Ammon's horn (tissue), 1 donor: ENCODE results near the gene WDR48.

Source experiments
- DNase-seq: peaks from one replicate; pipeline ENCODE4 v3.0.0-alpha.2; 2016; ENCODE audit warnings: low spot score

The WDR48 gene

DNA sequence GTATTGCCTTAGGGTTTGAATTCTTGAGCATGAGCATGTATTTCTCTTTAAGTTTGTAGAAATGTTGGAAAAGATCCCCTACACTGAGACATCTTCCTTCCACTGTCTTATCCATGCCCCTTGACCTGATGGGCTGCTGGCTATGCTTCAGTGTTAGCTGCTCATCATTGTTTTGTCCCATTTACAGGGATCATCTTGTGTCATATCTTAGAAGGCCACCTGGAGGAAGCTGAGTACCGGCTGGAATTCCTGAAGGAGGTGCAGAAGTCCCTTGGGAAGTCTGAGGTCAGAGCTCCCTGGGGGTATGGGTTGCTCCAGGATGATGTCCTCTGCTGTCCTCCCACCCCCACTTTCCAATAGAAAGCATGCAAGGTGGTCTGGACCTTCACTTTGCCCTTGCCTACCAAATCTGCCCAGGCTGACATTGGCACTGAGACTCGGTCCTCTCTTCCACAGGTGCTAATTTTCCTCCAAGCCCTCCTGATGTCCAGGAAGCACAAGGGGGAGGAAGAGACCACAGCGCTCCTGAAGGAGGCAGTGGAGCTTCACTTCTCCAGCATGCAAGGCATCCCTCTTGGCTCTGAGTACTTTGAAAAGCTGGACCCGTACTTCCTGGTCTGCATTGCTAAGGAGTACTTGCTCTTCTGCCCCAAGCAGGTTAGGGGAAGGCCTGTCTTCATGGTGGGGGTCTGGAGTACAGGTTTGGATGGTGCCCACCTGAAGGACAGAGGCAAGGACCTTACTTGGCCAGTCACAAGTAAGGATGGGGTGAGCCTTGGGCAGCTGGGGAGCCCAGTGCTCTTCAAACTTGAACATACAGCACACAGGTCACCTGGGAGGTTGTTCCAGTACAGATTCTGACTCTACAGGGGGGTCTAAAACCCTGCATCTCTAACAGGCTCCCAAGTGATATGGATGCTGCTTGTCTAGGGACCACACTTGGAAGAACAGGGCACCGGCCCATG lies 73.3 kb downstream of the WDR48 start:
- no peak for DNase-seq

DNA sequence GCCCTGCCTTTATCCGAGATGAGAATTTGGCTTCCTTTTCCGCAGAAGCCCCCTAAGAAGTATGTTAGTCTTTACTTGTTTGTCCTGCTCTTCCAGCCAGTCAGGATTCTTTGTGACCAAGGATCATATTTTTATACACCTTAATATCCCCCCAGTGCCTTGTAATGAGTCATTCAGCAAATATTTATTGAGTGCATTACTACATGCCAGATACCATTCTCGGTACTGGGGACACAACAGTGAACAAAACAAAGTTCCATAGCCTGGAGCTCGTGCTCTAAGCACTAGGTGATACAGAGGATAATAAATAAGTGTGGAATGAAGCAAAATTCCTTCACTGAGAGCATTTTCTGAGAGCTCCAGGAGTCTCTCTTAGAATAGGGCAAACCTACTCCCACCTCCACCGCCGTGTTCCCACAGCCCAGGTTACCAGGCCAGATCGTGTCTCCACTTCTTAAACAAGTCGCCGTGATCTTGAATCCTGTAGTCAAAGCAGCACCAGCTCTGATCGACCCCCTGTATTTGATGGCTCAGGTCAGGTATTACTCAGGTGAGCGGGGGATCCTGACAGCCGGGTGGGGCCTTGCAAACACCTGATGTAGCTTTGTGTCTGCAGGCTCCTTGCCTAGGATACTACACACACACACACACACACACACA lies 74.2 kb downstream of the WDR48 start:
- no peak for DNase-seq

DNA sequence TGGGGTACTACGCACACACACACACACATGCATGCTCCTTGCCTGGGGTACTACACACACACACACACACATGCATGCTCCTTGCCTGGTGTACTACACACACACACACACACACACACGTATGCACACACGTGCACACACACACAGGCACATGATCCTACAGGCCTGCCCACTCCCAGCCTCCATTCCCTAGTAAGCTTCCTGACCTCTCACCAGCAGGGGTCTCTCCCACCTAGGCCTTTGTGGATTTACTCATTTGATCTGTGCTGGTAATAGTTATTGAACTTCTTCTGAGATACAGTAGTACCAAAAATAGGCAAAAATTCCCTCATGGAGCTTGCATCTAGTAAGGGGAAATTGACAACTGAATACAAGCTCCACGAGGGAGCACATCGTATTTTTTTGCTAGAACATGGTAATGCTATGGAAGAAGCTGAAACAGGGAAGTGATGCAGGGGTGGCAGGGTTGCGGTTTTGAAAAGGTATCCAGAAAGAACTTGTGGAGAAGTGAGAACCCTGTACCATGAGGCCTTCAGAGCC lies 74.8 kb downstream of the WDR48 start:
- peak; percentile 59 for DNase-seq

DNA sequence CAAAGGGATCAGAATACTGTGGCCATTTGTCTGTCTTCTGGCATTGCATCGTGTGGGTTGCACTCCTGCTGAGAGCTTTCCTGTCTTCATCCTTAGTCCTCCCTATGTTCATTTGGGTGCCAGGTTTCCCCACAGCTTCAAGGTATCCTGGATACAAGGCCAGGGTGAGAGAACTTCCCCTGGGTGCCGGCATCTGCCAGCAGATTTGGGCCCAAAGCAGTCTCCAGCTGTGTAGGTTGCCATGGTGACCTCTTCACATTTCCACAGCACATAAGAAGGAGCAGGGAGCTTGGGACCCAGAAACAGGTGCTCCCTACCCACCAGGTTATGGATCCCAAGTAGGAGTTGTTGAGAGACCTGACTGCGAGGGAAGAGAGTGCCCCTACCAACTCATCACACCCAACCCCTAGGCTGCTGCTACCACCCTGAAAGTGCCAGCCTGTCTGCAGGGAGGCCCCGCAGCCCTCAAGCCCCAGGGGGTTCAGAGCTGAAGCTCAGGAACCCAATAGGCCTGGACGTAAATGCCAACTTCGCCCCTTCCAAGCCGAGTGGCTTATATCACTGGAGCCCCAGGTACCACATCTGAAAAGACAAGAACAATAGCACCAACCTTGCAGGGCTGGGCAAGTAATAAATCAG lies 75.6 kb downstream of the WDR48 start:
- no peak for DNase-seq

DNA sequence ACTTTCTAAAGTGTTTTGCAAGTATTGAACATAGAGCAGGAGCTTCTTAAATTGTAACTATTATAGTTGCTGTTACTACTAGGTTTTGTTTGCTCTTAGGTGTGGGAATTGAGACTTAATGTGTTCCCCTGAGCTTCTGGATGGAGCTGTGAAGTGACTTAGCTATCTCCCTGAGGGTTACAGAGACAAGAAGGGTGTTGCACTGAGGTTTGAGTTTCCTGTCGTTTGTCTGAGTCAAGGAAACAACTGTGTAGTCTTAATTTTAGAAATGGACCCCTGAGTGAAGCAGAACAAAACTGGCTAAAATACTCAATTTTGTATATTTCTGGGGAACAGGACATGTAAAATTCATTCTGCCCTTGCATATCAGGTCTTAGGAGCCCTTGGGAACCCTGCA lies 76.1 kb downstream of the WDR48 start:
- DNase-seq, result no peak

DNA sequence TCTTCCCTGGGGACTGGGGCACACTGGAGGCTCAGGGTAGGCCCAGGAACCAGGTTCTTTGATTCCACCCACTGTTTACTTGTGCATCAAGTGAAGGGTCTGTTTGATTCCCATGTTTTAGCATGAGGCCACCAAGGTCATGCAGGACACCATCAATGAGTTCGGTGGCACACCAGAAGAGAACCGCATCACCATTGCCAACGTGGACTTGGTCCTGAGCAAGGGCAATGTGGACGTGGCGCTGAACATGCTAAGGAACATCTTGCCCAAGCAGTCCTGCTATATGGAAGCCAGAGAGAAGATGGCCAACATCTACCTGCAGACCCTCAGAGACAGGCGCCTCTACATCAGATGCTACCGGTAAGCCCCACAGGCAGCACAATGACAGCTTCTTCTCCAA lies 77.1 kb downstream of the WDR48 start:
- DNase-seq, result no peak

DNA sequence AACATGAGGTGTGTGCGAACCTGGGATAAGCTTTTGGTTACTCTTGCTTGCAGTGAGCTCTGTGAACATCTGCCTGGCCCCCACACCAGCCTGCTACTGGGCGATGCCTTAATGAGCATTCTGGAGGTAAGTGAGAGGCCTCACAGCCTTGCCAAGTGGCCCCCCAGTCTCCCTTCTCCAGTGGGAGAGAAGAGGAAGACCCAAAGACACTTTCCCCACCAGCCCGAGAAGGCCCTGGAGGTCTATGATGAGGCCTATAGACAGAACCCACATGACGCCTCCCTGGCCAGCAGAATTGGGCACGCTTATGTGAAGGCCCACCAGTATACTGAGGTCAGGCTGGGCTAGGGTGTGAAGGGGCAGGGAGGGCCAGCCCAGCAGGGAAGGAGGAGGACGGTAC lies 78.2 kb downstream of the WDR48 start:
- DNase-seq, result no peak

DNA sequence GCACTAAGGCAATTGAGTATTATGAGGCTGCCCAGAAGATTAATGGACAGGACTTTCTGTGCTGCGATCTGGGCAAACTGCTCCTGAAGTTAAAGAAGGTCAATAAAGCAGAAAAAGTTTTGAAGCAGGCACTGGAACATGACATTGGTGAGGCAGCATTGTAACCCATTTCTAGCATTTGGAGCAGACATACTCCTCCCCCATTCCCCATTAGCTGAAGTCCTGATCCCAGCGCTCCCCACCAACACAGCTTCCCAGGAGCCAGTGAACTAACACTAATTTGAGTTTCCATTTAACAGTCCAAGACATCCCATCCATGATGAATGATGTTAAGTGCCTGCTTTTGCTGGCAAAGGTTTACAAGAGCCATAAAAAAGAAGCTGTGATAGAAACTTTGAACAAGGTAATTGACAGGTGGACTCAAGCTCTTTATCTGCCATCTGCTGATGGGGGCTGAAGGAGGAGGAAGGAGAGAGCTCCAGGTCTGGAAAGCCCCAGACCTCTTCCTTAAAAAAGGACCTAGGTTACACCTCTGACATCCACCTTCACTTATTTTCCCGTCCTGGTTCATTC lies 79.0 kb downstream of the WDR48 start:
- DNase-seq, result no peak

DNA sequence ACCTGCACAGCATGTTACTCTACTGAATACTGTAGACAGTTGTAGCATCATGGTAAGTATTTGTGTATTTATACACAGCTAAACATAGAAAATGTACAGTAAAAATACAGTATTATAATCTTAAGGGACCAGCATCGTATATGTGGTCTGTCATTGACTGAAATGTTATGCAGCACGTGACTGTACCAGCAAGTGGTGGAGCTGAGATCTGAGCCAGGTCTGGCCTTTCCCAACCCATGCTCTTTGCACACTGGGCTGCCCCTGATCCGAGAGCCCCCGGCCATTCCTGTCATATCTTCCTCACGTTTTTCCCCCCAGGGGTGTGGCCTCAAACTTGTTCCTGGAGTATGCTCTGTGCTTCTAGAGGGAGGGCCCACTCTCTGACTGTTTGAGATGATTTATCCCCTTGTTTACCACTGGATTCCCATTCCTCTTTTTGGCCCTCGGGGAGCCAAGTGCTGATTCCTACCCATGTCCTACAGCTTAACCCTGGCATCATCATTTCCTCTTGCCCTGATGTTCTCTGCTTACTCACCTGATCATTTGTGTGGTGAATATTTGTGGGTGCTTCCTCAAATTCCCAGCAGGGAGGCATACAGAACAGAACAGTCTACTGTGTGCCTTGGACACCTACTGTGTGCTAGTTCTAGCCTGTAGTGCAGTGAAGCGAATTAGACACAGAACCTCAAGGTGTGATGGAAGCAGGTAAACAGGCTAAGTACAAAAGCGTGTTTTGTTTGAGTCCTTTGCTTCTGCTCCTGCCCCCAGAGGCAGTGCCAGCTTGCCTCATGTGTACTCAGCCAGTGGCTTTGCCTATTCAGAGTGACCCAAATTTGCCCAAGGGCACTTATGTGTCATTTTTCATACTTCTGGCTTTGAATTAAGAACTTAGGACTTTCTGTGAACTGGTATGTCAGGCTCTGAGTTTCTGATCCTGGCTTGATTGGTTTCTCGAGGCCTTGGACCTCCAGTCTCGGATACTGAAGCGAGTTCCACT lies 80.6 kb downstream of the WDR48 start:
- no peak for DNase-seq

DNA sequence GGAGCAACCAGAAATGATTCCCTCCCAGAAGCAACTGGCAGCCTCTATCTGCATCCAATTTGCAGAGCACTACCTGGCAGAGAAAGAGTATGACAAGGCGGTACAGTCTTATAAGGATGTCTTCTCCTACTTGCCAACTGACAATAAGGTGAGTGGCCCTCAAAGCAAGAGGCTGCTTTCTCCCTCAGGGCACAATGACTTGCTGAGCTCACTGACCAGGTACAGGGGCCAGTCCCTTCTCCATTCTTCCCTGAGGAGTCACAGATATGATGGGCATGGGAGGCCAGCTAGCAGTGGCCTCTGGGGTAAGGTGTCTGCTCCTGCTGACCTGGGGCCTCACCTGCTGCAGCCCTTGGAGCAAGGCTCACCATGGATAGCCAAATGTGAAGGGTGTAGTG lies 81.3 kb downstream of the WDR48 start:
- DNase-seq, result no peak

DNA sequence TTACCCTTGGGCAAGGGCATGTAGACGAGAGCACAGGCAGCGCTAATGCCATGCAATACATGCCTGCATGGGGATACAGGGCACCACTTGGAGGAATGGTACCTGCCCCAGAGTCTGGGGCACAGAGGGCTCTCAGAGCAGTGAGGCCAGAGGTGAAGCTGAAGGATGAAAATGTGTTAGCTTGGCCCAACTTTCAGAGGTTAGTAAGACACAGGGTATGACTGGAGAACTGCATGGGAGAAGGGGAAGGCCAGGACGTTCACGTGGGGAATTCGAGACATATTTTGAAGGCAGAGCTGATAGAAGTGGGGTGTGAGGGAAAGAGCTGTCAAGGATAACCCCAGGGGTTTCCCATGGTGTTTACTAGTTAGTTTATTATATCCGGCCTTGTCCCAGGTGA lies 82.0 kb downstream of the WDR48 start:
- DNase-seq, result no peak

DNA sequence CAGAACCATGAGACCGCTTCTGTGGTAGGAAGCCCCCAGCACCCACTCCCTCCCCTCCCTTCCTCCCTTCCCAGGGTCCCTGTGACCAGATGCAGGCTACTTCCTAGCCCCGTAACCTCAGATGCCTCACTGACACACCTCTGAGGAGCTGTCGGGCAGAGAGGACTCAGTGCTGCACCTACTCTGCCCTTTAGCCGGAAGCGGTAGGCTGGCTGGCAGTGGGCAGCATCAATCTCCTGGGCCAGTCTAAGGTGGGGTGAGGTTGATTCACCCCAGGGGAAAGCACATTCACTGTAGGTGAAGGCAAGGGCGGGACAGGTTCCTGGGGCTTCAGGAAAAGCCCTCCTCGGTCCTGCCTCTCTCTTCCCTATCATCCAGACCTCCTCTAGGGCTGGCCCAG lies 82.5 kb downstream of the WDR48 start:
- DNase-seq, result no peak

DNA sequence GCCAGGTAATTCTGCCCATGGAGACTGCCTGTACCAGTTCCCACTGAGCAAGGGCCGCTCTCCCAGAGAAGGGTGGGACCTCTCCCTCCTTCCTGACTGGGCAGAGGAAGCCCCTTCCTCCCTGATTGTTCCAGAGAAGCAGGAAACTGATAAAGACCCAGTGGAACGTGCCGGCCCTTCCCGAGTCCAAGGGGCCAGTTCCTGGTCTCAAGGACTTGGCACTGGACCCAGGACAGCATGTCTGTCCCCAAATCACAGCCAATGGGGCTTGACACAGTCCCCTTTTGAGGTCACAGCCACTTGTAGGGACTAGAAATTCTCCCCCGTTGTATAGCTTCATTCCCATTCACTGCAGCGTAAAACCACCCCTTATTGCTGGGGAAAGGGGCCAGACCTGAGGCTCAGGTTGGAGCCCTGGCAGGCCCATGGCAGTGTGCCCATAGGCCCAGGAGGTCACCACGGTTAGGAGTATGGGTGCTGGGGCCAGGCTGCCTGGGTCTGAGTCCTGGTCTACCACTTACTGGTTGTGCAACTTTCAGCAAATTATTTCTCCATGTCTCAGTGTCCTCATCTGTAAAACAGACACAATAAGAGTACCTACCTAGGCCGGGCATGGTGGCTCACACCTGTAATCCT lies 83.5 kb downstream of the WDR48 start:
- DNase-seq, result no peak

DNA sequence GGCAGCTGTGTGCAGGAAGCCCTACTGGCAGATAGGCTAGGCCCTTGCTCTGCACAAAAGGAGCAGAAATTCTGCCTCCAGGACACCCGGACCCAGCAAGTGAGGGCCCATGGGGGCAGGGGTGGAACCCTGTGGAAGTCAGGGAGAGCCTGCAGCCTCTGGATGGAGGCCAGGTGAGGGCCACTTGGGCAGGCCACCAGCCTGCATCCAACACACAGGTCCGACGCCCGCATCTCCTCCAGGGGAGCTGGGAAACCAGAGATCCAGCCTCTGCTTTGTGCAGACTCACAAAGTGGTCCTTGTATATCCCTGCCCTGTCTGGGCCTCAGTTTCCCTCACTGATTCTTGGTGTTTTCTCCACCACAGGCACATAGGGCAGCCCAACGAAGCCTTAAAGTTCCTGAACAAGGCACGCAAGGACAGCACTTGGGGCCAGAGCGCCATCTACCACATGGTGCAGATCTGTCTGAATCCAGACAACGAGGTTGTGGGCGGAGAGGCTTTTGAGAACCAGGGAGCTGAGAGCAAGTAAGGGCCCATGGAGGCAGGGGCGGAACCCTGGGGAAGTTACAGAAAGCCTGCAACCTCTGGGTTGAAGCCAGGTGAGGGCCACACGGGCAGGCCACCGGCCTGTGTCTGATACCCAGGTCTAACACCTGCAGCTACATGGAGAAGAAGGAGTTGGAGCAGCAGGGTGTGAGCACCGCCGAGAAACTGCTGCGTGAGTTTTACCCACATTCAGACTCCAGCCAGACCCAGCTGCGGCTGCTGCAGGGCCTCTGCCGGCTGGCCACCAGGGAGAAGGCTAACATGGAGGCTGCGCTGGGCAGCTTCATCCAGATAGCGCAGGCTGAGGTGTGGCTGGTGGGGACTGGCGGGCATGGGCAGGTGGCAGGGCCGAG lies 85.0 kb downstream of the WDR48 start:
- no peak for DNase-seq

DNA sequence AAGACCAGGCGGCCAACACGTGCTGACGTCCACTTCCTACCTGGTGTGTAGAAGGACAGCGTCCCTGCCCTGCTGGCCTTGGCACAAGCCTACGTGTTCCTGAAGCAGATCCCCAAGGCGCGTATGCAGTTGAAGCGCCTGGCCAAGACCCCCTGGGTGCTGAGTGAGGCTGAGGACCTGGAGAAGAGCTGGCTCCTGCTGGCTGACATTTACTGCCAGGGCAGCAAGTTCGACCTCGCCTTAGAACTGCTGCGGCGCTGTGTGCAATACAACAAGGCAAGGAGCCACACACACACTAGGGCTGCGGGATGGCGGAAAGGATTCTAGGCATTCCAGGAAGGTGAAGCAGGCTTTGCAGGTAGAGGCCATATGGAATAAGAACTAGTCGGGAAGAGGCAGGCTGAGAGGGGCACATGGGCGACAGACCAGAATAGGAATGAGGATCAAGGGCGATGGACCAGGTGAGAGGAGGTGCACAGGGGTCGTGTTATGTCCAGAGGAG lies 85.7 kb downstream of the WDR48 start:
- DNase-seq, result no peak

DNA sequence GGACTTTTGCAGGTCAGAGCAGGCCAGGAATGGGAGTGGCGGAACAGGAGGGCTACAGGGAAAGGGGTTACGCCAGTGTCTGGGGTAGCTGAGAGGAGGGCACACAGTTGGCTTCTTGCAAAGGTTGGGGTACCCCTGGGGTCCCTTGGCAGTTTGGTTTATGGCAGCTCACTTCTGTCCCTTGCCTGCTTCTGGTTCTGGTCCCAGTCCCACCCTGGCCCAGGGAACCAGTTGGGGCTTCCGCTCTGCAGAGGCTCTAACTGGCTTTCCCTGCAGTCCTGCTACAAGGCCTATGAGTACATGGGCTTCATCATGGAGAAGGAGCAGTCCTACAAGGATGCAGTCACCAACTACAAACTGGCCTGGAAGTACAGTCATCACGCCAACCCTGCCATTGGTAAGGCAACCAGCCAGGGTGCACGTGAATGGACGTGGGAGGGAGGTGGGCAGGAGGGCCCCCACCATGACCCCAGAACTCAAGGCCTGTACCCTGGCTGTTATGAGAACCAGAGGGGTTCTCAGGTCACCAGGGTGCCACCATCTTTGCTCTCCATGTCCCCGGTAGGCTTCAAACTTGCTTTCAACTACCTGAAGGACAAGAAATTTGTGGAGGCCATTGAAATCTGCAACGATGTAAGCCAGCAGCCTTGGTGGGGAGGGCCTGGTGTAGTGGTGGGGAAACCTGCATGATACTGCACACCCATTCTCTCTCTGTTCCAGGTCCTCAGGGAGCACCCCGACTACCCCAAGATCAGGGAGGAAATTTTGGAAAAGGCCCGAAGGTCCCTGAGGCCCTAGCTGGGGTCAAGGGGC lies 86.4 kb downstream of the WDR48 start:
- DNase-seq, result no peak

DNA sequence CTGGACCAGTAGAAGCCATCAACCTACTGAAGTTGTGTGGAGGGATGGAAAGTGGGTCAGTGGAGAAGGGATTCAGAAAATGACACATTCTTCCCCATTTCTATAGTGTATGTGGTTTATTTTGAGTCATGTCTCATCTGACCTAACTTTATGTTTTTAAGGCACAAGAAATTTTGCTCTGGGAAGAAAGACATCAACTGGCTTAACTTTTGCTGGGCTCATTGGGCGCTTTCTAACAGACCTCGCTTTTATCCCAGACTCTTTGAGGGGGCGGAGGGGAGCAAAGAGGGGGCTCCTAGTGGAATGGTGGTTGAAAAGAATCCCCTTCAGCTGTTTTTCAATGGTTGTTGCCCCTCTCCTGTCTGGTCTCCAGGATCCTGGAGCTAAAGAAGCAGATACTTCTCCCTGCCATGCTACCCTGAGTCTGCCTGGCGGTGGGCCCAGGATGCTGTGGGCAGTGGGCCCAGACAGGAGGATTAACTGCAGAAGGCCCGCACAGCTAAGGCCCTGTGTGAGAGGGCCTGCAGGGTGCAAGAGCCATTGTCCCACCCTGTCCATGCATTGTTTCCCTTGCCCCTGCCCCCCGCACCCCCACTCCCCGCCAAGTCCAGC lies 87.1 kb downstream of the WDR48 start:
- peak; percentile 76 for DNase-seq

DNA sequence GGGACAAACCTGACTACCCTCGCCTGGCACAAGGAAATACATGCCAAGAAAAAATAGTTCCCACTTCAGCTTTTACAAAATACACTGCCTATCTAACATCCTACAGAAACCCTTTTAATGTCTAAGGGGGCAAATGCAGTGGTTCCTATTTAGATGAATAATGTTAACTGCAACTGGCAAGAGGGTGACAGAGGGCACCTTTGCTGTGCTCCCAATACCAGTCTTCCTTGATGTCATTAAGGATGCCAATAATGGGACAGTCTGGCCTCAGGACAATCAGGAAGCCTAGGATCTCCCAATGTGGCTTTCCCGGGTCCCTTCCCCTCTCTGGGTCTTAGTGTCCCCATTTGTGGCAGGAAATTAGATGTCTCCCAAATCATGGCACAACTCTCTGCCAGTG lies 87.6 kb downstream of the WDR48 start:
- DNase-seq, result no peak
